ENCODE results near the gene CLASP1. TPM values are rescaled to one million over a fixed set of nuclear protein-coding genes. Genes with fewer than 3 reads are reported as not detected.

Gene CLASP1
- total and polyA plus RNA-seq, 2 of the 8 experiments (the other 6 are each of a cell fraction or from before 2014, with no cell fraction given): 7.3 to 53.9 TPM

DNA sequence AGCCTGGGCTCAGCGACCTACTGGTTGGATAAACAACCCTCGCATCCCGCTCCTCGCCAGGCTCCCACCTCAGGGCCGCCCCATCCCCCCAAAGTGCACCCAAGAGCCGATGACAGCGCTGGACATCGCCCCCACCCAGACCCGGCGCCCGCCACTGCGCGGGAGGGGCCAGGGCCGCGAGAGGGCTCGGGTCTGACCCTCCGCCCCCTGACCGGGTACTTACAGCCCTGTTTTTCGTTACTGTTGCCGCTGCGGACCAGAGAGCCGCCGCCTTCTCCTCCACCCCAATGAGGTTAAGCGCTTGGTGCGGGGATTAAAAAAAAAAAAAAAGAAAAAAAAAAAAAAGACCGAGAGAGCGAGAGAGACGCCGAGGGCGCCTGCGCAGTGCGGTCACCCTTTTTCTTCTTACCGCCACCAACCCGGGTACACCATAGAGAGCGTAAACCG lies at the start of gene CLASP1 (continued):
- no peak for TF ChIP-seq POU5F1 (IDR thresholded peaks at IDR 0.05; ENCODE audit: low read depth, low read length)

Measured in H1 (cell line).